Activated naive CD4-positive, alpha-beta T cell treated with anti-CD3 and anti-CD28 coated beads, Interleukin-2, amount 10 ng/mL, durations not matched to agents 5 hours and 36 hours (primary cell): ENCODE measurements around the gene SLC16A4. TPM values are rescaled to one million over a fixed set of nuclear protein-coding genes. Genes with fewer than 3 reads are reported as not detected.

Experiments
- total RNA-seq, 2 experiments: library from RNA; stranded (reverse); gene quantifications; one replicate each; pipeline ENCODE4 v1.2.3, GENCODE V29; 2021

SLC16A4 gene
- under 1 TPM; 0.39 to 0.55 TPM for total RNA-seq

DNA sequence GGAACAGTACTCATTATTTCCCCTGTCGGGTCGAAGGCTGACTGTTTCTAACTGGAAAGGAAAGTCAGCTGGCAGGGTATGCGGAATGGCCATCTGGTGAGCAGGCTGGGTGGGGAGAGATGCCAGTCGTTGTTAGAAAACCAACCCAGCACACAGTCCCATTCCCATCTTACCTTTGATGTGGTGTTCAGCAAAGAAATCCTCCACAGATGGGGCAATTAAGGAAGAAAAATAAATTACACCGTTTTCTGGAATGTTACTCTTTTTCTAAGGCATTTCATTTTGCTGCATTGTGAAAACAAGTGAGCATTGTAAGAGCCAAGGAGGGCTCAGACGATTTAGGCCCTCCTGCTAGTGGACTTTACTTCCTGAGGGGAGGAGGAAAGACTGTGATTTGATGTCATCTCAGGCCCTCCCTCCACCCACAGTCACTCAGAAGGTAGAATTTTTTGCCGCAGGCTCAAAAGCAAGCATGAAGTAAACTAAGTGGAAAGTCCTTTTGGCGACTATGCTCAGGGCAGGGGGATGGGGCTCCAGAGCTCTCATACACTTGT, at the start of gene SLC16A4:
TSS of gene SLC16A4 (minus strand) at position 335 of the 554 bp plus-strand sequence. CDS start 1,703 bp downstream, outside the sequence.

DNA sequence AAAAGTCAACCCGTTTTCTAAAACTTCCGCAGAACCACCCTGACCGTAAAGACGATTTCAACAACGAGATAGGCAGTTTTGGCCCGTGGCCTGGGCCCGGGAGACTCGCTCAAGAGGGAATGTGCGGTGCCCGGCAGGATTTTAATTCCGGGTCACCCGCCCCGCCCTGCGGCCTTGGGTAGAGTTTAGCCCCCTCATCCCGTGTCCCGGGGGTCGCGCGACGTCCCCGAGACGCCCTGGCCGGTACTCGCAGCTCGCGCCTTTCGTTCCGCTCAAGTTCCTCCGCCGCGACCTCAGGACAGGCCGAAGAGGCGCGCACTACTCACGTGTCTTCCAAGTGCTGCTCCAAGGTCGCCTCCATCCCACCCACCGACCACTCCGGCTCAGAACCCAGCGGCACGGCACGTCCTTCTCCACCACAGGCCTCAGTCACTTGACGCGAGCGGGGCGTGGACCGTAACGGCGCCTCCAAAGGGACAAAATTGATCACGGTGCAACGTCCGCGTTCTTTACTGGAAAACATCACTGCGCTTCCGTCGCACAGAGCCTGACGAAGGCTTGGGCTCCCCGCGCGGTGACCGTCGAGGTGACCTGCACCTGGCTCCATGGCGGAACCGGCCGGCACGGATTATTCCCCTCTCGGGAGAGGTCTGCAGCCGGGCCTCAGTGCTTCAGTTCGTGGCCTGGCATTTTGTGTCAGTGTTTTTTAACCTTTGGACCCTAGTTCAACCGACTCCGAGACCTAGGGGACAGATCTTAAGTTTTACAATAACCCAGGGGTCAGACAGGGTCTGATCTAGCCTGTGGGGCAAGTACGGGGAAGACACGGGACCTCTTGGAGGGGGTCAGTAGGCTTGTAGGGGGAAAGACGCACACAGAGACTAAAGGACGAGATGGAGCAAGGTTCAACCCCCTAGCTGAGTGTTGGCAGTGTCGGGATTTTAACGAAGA, 16.7 kb upstream of the SLC16A4 start, which contains the start of gene LAMTOR5:
TSS of gene LAMTOR5 (minus strand) at position 435 of the 951 bp plus-strand sequence. CDS start at position 361, 74 bp downstream.

DNA sequence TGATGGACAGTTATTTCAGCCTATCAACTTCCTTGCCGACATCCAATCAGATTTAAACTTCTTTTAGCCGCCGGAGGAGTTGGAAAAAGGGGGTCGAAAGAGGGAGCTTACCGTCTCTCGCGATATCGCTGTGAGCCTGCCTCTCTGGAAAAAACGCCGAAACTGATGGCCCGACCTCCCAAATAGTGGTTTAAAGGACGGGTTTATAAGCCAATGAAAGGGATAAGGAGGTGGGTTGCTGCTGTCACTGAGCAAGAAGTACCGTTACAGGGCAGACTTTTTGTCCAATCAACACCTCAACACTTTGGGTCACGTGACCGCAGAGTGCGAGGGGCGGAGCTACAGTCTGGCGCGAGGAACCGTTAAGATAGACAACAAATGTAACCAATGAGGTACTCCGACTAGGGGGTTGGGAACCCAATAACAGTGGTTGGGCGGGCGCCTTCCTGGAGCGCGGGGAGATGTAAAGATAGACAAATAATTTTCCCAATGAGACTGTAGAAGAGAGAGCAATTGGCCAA, 51.9 kb downstream of the SLC16A4 start, which contains the start of gene RBM15:
TSS of gene RBM15 (plus strand) at position 492 of the 521 bp plus-strand sequence. CDS start at position 521, 29 bp downstream.

Other genes with a start within 250 kb of the SLC16A4 start
- not detected for gene SLC6A17, start 240.5 kb downstream of the SLC16A4 start, total RNA-seq
- gene KCNC4, start 180.7 kb downstream of the SLC16A4 start, total RNA-seq, result 1 to 10 TPM; 7.3 to 8.0 TPM
- 10 to 100 TPM; 60.1 to 60.6 TPM for gene RBM15, start 51.6 kb downstream of the SLC16A4 start, total RNA-seq
- 100 to 1,000 TPM; 123 to 125 TPM for gene LAMTOR5, start 16.7 kb upstream of the SLC16A4 start, total RNA-seq
- not detected for gene PROK1, start 60.1 kb upstream of the SLC16A4 start, total RNA-seq
- gene KCNA10, start 128.1 kb upstream of the SLC16A4 start, total RNA-seq, result not detected
- 1 to 10 TPM; 3.5 to 3.6 TPM for gene KCNA2, start 215.3 kb upstream of the SLC16A4 start, total RNA-seq